Measurements from ENCODE around the gene ADAMTS8. TPM values are rescaled to one million over a fixed set of nuclear protein-coding genes. Genes with fewer than 3 reads are reported as not detected.

ADAMTS8 gene
- total RNA-seq, 2 experiments from 2014 or later = not detected

- no peak overlapping the region for H3K27ac Mint-ChIP-seq
- H3K27me3 Mint-ChIP-seq = no peaks in the 10 kb centered on the region
- POLR2A ChIA-PET = no interaction called here
- no peak for DNase-seq
- H3K4me3 Mint-ChIP-seq = no peak overlapping the region
- no peaks in the 10 kb centered on the region for H3K4me1 Mint-ChIP-seq
- H3K9me3 Mint-ChIP-seq = no peaks in the 10 kb centered on the region
- no peaks in the 10 kb centered on the region for H3K36me3 Mint-ChIP-seq (ENCODE audit: low read depth)
- CTCF ChIA-PET = interaction anchor here (1.0 to 1.2 kb wide), 3 partner anchors 8 to 27 kb away, joined by 3 to 4 read pairs (median 3); no protein-coding TSS in a partner anchor
These were observed 11.5 kb downstream of the ADAMTS8 start for GRCh38 chr11:130416906-130417305.

- ChIA-PET CTCF (interaction anchor here (1.0 kb wide), 1 partner anchor 9 kb away, joined by 3 read pairs; no protein-coding TSS in a partner anchor), POLR2A (no interaction called here)
- DNase-seq = no peak
- H3K4me1 Mint-ChIP-seq = no peaks in the 10 kb centered on the region
- no peaks in the 10 kb centered on the region for H3K27me3 Mint-ChIP-seq
- no peaks in the 10 kb centered on the region for H3K9me3 Mint-ChIP-seq
- no peaks in the 10 kb centered on the region for H3K36me3 Mint-ChIP-seq (ENCODE audit: low read depth)
- no peak overlapping the region for H3K27ac Mint-ChIP-seq
- H3K4me3 Mint-ChIP-seq = no peak overlapping the region
These were observed 11.9 kb downstream of the ADAMTS8 start for GRCh38 chr11:130416530-130416882.

- POLR2A ChIA-PET = no interaction called here
- Mint-ChIP-seq H3K27me3 (no peaks in the 10 kb centered on the region), H3K4me1 (no peaks in the 10 kb centered on the region), H3K4me3 (no peak overlapping the region), H3K36me3 (ENCODE audit: low read depth) (no peaks in the 10 kb centered on the region), H3K9me3 (no peaks in the 10 kb centered on the region), H3K27ac (no peak overlapping the region)
- no peak for DNase-seq
- CTCF ChIA-PET = interaction anchor here (0.6 to 1.0 kb wide), 2 partner anchors 9 to 1174 kb away, joined by 3 read pairs; no protein-coding TSS in a partner anchor
These were observed 12.5 kb downstream of the ADAMTS8 start for GRCh38 chr11:130415731-130416529.

GRCh38 chr11:130414107-130415080, 14.0 kb downstream of the ADAMTS8 start:
- Mint-ChIP-seq H3K36me3 (ENCODE audit: low read depth) (no peaks in the 10 kb centered on the region), H3K4me3 (no peak overlapping the region), H3K27me3 (no peaks in the 10 kb centered on the region), H3K9me3 (no peaks in the 10 kb centered on the region), H3K27ac (no peak overlapping the region), H3K4me1 (no peaks in the 10 kb centered on the region)
- POLR2A ChIA-PET = no interaction called here
- CTCF ChIA-PET = interaction anchor here (1.0 kb wide), 1 partner anchor 201 kb away, joined by 3 read pairs; no protein-coding TSS in a partner anchor
- DNase-seq = no peak

- no peak for DNase-seq
- no peak overlapping the region for H3K27ac Mint-ChIP-seq
- H3K36me3 Mint-ChIP-seq (ENCODE audit: low read depth) = no peaks in the 10 kb centered on the region
- ChIA-PET POLR2A (interaction anchor here (0.6 kb wide), 1 partner anchor 69 kb away, joined by 3 read pairs; no protein-coding TSS in a partner anchor), CTCF (interaction anchor here (1.0 kb wide), 1 partner anchor 200 kb away, joined by 3 read pairs; no protein-coding TSS in a partner anchor)
- no peaks in the 10 kb centered on the region for H3K9me3 Mint-ChIP-seq
- no peak overlapping the region for H3K4me3 Mint-ChIP-seq
- H3K27me3 Mint-ChIP-seq = no peaks in the 10 kb centered on the region
- H3K4me1 Mint-ChIP-seq = no peaks in the 10 kb centered on the region
These were observed 14.9 kb downstream of the ADAMTS8 start for GRCh38 chr11:130413405-130414106.

GRCh38 chr11:130411223-130411622, 17.2 kb downstream of the ADAMTS8 start:
- no peaks in the 10 kb centered on the region for H3K4me1 Mint-ChIP-seq
- H3K9me3 Mint-ChIP-seq = no peaks in the 10 kb centered on the region
- ChIA-PET CTCF (no interaction called here), POLR2A (no interaction called here)
- no peaks in the 10 kb centered on the region for H3K27me3 Mint-ChIP-seq
- H3K4me3 Mint-ChIP-seq = no peak overlapping the region
- DNase-seq = no peak
- H3K36me3 Mint-ChIP-seq (ENCODE audit: low read depth) = no peaks in the 10 kb centered on the region
- no peak overlapping the region for H3K27ac Mint-ChIP-seq

- H3K27me3 Mint-ChIP-seq = no peaks in the 10 kb centered on the region
- no peak overlapping the region for H3K27ac Mint-ChIP-seq
- DNase-seq = no peak
- no peak overlapping the region for H3K4me3 Mint-ChIP-seq
- H3K36me3 Mint-ChIP-seq (ENCODE audit: low read depth) = no peaks in the 10 kb centered on the region
- H3K4me1 Mint-ChIP-seq = no peaks in the 10 kb centered on the region
- POLR2A ChIA-PET = no interaction called here
- CTCF ChIA-PET = no interaction called here
- H3K9me3 Mint-ChIP-seq = no peaks in the 10 kb centered on the region
These were observed 18.6 kb downstream of the ADAMTS8 start for GRCh38 chr11:130409594-130410388.

- ChIA-PET CTCF (interaction anchor here (1.7 kb wide), 1 partner anchor 13 kb away, joined by 5 read pairs; no protein-coding TSS in a partner anchor), POLR2A (no interaction called here)
- no peak for DNase-seq
- Mint-ChIP-seq H3K4me1 (no peaks in the 10 kb centered on the region), H3K36me3 (ENCODE audit: low read depth) (no peaks in the 10 kb centered on the region), H3K27me3 (no peaks in the 10 kb centered on the region), H3K9me3 (no peaks in the 10 kb centered on the region), H3K27ac (no peak overlapping the region), H3K4me3 (no peak overlapping the region)
These were observed 19.5 kb downstream of the ADAMTS8 start for GRCh38 chr11:130408901-130409300.

- no peak overlapping the region for H3K4me3 Mint-ChIP-seq
- ChIA-PET CTCF (interaction anchor here (1.7 kb wide), 1 partner anchor 13 kb away, joined by 5 read pairs; no protein-coding TSS in a partner anchor), POLR2A (no interaction called here)
These were observed 20.0 kb downstream of the ADAMTS8 start for GRCh38 chr11:130408401-130408890.

GRCh38 chr11:130407978-130408377, 20.4 kb downstream of the ADAMTS8 start:
- Mint-ChIP-seq H3K27me3 (no peaks in the 10 kb centered on the region), H3K4me3 (no peak overlapping the region), H3K9me3 (no peaks in the 10 kb centered on the region), H3K4me1 (no peaks in the 10 kb centered on the region), H3K36me3 (ENCODE audit: low read depth) (no peaks in the 10 kb centered on the region), H3K27ac (no peak overlapping the region)
- CTCF ChIA-PET = interaction anchor here (1.7 kb wide), 1 partner anchor 12 kb away, joined by 5 read pairs; no protein-coding TSS in a partner anchor
- POLR2A ChIA-PET = no interaction called here
- no peak for DNase-seq

More at GRCh38 chr11:130408401-130408890, 20.0 kb downstream of the ADAMTS8 start:
- Mint-ChIP-seq H3K4me1 (no peaks in the 10 kb centered on the region), H3K36me3 (ENCODE audit: low read depth) (no peaks in the 10 kb centered on the region), H3K9me3 (no peaks in the 10 kb centered on the region), H3K27ac (no peak overlapping the region), H3K27me3 (no peaks in the 10 kb centered on the region)
- DNase-seq = no peak

GRCh38 chr11:130405428-130405827, 23.0 kb downstream of the ADAMTS8 start:
- Mint-ChIP-seq H3K4me3 (no peak overlapping the region), H3K27me3 (peaks cover 2% of the 10 kb centered on the region), H3K36me3 (ENCODE audit: low read depth) (no peaks in the 10 kb centered on the region), H3K4me1 (peaks cover 8% of the 10 kb centered on the region), H3K27ac (no peak overlapping the region), H3K9me3 (no peaks in the 10 kb centered on the region)
- DNase-seq = no peak
- ChIA-PET CTCF (interaction anchor here (0.9 kb wide), 1 partner anchor 16 kb away, joined by 3 read pairs; no protein-coding TSS in a partner anchor), POLR2A (no interaction called here)

GRCh38 chr11:130404727-130405126, 23.7 kb downstream of the ADAMTS8 start:
- H3K27ac Mint-ChIP-seq = no peak overlapping the region
- H3K4me3 Mint-ChIP-seq = no peak overlapping the region
- no peaks in the 10 kb centered on the region for H3K9me3 Mint-ChIP-seq
- peaks cover 10% of the 10 kb centered on the region for H3K4me1 Mint-ChIP-seq
- H3K27me3 Mint-ChIP-seq = peaks cover 6% of the 10 kb centered on the region
- POLR2A ChIA-PET = no interaction called here
- no peak for DNase-seq
- CTCF ChIA-PET = no interaction called here
- H3K36me3 Mint-ChIP-seq (ENCODE audit: low read depth) = no peaks in the 10 kb centered on the region

Measured in activated CD4-positive, alpha-beta T cell treated with anti-CD3 and anti-CD28 coated beads, Interleukin-2, amount 10 ng/mL, durations not matched to agents 7 days and 5 days (primary cell).